HG03175 (cell line): ENCODE measurements around the gene CYTH4.

Experiments
- ATAC-seq: cut with Tn5 transposase; IDR thresholded peaks from one replicate; pipeline ENCODE4 v1.9.1; 2021; ENCODE audit warnings: mild to moderate bottlenecking, moderate library complexity; ENCODE audit not compliant: unreplicated experiment

Gene CYTH4

DNA sequence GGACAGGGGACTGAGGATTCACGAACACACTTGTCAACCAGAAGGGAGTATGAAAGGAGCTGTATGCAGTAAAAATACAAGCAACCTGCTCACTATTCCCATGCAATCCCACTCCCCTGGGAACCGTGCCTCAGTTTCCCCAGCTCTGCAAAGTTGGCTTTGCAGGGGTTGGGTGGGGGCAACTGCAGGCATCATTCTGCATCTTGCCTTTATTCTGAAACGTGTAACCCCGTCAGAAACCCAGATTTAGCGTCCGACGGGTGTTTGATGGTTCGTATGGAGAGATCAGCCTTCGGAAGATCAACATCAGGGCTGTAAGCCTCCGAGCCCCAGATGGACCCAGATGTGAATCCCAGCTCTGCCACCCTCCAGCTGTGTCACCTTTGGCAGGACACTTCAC lies 3.6 kb downstream of the CYTH4 start:
- ATAC-seq = no peak

DNA sequence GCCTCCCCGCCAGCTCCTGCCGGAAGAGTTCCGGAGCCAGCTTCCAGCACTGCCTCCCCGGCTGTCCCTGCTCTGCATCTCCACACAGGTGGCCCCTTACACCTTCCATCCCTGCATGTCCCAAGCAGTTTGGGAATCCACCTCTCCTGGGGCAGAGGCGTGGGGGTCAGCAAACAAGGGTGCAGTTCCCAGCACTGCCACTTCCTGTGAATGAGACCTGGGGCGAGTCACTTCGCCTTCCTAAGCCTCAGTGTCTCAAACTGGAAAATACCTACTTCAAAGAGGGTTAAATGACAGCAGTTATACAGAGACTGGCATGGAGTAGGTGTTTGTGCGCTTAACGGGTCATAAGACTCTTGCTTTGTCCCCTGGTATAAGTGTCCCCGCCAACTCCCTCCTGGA lies 5.2 kb downstream of the CYTH4 start:
- no peak for ATAC-seq

DNA sequence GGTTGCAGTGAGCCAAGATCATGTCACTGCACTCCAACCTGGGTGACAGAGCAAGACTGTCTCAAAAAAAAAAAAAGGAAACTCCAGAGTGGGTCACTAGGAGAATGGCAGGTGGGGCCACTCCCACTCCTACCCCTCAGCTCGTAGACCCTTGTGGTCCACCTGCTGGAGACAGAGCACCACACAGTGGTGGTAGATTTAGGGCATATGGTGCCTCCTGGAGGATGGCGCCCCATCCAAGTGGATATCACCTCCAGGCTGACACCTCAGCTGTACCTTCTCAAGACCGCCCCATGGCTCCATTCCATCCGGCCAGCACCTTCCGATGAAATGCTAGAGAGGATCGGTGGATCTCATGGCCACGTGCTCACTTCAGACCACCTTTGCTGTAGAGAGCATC lies 6.2 kb downstream of the CYTH4 start:
- no peak for ATAC-seq

DNA sequence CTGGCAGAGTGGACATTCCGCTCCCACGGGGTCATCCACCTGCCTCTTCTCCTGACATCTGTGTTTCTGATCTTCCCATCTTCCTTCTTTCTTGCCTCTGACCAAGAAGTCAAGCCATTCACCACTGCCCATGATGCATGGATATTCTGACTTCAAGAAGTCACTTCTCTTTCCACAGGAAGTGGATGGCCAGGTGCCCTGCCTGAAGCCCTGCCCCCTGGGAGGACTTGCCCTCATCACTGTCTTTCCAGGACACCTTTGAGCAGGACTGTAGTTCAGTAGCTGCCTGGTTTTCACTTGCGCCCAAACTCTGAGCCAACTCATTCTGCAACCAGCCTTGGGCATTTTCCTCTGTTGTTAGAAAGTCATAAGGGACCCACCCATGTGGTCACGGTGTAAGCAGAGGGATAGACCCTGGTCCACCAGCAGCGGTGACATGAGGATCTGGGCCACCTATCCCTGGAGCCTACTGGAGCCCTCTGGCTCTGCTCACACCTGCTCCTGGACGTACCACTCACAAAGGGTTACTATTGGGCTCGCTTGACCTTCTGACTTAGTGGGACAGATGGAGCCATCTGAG lies 6.9 kb downstream of the CYTH4 start:
- no peak for ATAC-seq

DNA sequence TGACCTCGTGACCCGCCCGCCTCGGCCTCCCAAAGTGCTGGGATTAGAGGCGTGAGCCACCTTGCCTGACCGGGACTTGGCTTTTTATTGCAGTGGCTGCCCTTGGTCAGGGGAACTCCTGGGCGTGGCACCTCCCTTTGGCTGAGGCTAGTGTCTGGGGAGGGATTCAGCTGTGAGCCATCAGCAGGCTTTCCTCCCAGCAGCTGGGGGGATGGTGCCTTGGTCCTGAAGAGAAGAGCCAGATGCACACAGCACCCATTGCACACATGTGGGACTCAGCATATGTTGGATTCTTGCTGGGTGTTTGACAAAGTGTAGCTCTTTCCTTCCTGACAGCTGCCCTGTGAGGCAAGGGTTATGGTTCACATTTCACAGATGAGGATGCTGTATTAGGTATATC lies 8.4 kb downstream of the CYTH4 start:
- no peak for ATAC-seq

DNA sequence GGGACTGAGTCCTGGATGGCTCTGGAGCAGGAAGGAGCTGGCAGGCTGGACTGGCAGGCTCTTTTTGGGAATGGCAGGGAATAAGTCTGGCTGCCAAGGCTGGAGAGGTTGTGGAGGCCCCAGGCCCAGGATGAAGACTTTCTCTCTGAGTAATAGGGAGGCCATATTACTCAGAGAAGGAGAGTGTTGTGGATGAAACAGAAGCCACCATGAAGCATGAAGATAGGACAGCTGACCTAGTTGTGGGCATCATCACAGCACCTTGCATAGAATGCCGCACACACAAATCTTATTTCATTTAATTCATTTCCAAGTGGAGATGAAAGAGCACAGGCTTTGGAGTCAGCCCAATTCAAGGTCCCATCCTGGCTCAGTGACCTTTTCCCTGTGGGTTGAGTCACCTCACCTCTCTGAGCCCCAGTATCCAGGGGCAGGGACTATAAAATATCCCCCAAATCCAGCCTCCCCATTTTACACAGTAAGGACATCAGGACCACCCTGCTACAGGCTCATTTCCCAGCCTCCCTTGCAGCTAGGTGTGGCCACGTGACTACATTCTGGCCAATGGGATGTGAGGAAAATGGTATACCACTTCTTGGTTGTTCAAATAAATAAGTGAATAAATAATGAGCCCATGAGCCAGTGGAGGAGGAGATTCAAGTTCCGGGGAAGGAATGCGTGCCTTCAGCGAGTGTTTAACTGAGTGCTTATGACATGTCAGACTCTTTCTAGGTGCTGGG lies 9.4 kb downstream of the CYTH4 start:
- ATAC-seq = no peak

DNA sequence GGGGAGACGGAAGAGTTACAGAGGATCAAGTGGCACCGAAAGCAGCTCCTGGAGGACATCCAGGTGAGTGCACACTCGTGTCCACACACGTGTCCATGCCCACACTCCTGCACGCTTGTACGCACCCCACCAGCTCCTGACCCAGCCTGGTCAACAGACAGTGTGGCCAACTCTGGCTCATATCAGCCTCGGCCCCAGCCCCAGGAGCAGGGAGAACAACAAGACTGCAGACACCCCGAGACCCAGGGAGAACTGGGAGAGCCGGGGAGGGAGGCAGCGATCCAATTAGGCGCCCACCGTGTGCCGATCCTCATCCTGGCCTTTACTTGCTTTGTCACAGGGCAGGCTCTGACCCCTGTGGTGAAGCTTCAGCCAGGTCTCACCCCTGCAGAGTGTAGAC lies 10.3 kb downstream of the CYTH4 start:
- no peak for ATAC-seq

DNA sequence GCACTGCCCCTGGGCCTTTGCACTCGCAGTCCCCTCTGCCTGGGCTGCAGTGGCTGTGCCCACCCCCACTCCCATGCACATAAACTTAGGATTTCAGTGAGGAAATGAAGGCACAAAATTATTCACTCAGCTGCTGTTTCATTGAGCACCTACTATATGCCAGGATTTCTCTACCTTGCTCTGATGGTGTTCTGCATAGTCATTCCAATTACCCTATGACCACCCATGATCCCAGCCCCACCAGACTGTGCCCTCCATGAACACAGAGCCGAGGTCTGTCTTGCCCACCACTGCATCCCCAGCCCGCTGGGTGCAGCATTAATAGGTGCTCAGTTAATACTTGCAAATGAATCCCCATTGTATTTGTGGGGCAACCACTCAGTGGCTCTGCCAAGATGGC lies 10.9 kb downstream of the CYTH4 start:
- no peak for ATAC-seq

DNA sequence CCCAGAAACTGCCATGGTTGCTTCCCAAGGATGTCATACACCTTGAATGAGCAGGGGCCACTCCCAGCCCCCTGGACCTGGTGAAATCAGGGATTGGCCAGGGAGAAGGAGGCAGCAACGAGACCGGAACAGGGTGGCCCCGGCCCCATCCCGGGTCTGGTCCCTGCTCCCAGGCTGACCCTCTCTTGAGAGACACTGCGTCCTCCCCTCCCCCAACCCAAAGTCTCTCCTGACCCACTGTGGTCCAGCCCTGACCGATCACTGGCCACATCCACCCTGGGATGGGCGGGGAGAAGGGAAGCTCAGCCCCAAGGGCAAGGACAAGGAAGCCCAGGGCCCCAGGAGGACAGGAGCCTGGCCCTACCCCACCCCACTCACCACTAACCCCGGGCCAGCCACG lies 12.4 kb downstream of the CYTH4 start:
- ATAC-seq = no peak

DNA sequence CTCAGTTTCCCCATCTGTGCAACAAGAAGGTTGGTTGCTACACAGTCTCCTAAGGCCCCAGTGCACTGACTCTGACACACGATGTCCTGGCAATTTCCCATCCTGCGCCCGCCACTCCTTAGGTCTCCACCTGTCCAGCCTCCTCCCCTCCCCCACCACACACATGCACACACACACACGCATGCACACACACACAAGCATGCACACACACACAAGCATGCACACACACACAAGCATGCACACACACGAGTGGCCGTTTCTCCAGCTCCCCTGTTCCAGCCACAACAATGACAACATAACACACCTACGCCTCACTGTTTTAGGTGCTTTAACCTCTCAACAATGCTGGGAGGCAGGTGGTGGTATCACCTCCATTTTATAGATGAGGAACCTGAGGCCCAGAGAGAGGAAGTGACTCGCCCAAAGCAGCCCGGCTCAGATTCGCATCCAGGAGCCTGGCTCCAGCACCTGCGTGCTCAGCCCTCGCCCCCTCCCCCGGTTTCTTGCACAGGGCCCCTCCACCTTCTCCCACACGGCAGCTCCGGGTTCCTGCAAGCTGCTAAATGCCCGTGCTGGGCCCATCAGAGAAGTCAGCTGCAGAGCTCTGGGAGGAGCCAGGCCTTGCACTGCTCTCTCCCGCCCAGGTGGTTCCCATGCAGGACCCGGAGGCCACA lies 13.0 kb downstream of the CYTH4 start:
- no peak for ATAC-seq

DNA sequence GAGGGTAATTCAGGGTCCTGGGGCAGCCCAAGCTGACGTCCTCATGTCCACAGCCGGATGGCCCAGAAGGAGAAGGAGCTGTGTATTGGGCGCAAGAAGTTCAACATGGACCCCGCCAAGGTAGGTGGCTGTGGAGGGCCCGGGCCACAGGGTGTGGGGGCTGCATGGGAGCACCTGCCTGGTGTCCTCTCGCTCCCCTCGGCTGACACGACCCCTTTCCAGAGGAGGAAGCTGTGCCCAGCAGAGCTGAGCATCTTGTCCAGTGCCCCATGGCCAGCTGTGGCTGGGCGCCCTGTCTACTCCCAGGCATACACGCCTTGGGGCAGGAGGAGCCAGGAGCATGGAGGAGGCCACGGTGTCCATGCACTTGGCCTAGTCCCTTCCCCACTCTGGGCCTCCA lies 13.6 kb downstream of the CYTH4 start:
- no peak for ATAC-seq

DNA sequence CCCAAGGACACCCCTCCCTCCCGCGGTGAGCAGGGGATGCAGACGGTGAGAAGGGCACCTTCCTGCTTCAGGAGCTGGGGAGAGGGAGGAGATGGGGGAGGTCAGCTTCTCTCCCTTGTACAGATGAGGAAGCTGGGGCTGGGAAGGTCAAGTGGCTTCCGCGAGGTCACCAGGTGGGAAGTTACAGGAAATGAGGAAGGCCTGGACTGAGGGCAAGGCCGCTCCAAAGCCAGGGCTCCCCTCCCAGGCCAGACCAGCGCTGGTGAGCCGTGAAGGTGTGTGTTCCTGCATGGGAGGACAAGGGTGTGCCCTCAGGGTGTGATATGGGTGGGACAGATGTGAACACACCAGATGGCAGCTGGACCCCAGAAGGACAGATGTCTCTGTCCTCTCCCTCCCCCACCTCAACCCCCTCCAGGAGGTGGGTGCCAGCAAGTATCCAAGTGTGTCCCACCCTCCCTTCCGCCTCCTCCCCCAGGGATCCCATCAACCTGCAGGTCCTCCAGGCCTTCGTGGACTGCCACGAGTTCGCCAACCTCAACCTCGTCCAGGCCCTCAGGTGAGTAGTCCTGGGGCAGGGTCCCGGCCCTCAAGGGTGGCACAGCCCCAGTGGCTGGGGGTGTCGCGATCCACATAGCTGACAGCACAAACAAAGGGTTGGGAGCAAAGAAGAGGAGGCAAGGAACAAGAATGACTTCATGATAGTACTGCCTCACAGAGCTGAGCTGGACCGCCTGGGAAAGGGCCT lies 16.6 kb downstream of the CYTH4 start:
- no peak for ATAC-seq

DNA sequence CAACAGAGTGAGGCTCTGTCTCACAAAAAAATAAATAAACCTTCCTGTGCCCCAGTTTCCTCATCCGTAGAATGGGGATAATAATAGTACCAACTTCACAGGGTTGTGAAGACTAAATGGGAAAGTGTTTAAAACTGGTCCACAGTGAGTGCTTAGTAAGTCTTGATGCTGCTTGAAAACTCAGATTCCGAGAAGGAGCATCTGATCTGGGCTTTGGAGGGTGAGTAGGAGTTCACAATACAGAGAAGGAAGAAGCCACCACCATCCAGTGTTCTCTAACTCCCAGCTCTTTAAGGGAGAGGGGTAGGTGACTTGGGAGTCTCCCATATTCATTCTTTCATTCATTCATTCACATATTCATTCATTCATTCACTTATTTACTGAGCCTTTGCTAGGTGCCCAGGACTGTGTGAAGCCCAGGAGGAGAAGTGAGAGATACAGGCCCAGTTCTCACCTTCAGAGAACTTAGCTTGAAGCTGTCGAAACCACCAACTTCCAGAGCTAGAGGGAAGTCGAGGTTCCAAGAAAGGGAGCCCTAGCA lies 17.7 kb downstream of the CYTH4 start:
- ATAC-seq = no peak

DNA sequence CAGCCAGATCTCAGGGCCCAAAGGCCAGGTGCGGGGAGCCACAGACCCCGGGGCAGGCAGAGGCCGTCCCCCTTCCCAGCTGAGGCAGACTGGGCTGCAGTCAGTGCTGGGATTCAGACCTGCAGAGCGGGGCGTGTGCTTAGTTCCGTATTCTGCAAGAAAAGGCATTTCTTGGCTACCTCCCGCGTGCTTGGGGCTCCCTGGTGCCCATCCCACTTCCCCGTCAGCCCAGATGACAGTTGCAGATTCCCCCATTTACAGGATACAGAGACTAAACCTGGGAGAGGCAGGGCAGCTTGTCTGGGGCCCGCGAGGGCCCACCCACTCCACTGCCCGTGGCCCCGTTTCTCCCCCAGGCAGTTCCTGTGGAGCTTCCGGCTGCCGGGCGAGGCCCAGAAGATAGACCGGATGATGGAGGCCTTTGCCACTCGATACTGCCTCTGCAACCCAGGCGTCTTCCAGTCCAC lies 18.3 kb downstream of the CYTH4 start:
- ATAC-seq = no peak

DNA sequence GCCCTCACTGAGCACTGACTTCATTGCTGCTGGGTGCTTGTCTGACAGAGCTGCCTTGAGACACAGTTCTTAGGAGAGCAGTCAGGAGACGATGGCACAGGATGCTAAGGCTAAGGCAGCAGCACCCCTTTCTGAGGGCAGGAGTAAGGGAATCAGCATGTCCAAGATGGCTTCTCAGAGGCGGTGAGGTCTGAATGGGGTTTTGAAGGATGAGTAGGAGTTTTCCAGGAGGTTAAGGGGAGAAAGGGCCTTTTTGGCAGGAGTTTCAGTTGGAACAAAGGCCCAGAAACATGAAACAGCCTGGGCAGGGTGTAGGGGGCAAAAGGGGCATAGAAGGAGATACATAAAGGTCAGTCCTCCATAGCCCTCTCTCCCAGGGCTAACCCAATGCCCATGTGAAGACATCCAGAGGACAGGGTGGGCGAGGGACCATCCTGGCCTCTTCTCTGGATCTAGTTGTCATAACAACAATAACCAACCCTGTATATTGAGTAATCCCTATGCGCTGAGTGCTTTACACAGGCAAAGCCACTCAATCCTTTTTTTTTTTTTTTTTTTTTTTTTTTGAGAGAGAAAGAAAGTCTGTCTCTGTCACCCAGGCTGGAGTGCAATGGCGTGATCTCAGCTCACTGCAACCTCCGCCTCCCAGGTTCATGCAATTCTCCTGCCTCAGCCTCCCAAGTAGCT lies 19.0 kb downstream of the CYTH4 start:
- no peak for ATAC-seq

DNA sequence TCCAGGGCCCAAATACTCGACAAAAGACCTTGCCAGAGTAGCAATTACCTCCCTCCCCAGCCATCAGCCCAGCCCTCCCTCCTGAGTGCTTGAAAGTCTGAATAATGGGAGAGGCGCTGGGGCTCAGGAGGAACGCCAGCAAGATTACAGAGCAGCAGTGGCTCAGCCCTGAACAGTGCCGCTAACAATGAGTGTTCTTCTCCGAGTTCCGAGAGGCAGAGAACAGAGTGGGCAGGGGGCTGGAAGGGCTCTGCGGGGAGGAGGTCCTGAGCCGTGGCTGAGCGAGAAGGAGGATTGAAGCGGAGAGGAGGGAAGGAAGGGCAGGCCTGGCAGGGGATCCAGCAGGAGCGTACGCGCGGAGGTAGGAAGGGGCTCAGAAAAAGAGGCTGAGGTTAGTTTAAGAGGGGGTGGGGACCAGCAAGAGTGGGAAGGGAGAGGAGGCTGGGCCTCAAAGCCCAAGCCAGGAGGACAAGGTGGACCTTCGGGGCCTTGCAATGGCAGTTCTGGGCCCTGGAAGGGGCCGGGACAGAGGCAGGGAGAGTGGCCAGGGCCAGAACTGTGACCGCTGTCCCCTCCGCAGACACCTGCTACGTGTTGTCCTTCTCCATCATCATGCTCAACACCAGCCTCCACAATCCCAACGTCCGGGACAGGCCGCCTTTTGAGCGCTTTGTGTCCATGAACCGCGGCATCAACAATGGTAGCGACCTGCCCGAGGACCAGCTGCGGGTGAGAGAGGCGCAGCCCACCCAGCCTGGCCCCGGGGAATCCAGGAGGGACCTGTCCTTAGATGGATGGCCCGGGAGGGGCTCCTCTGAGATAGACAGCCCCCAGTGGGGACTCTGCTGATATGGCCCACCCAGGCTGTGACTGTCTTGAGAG lies 20.6 kb downstream of the CYTH4 start:
- no peak for ATAC-seq

DNA sequence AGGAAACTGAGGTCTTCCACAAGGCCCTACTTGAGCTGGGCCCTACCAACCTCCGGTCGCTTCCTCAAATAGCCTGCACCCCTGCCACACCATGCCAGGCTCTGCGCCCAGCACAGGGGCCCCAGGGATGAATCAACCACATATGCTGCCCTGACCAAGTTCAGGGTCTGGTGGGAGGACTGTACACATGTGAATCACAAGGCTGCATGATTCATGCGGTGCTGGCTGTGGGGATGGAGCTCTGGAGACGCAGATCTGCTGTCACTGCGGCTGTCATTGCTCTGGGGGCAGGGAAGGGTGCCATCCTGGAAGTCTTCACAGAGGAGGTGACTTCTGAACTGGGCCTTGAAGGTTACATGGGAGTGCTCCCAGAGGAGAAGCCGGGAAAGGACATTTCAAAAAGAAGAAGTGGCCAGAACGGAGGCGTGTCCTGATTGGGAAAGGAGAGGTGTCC lies 21.5 kb downstream of the CYTH4 start:
- no peak for ATAC-seq

DNA sequence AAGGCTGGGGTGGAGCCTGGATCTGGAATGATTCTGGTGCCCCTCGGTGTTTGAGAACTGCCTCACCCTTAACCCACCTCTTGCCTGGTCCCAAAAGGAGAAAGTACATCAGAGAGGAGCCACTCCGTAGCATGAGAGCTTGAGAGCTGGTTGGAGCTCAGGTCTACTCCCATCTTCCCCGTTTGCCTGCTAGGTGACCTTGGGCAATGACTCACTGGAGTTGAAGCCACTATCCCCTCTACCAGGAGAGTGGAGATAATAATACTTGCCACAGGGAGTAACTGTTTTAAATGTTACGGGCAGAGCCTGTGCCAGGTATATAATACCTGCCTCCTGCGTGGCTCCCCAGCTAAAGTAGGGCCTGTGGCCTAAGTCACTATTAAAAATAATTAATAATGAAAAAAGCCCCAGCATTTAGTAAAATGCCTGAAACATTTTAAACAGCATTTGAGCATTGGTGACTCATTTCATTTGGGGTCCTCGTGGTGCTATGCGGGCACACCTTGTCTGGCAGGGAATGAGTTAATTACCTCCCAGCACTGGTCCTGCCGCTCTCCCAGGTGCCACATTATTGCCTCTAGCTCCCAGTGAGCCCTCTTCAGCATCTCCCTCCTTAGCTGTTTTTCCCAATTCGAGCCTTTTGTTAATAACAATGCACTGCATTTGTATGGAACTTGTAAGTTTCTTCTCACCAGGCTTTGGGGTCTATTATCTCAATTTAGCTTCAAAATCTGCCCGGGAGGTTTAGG lies 22.5 kb downstream of the CYTH4 start:
- no peak for ATAC-seq

DNA sequence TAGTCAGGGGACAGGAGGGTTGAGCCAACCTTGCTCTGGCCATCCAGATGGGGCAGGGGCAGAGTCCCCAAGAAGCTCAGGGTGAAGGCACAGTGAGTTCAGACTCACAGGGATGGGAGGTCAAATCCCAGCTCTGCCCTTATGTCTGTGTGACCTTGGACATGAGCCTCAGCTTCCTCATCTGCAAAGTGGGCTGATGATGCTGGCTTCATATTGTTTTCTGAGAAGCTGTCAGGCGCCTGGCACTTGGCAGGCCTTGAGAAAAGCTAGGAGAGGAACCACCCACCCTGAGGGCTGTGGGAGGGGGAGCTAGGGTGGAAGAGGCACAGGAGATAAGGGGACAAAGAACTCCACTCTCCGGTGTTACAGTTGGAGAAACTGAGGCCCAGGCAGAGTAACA lies 23.6 kb downstream of the CYTH4 start:
- ATAC-seq = no peak
